Ishikawa (cell line): ENCODE data around the gene IGLL5.

Experiments used
- CEBPB ChIP-seq: IDR thresholded peaks from 2 replicates; pipeline ENCODE4 v1.6.1; 2012
- CREB1 ChIP-seq: IDR thresholded peaks from 2 replicates; pipeline ENCODE4 v1.6.1; 2012; ENCODE audit warnings: low read depth
- EGR1 ChIP-seq: IDR thresholded peaks from 2 replicates; pipeline ENCODE4 v1.6.1; 2012
- EP300 ChIP-seq: IDR thresholded peaks from 2 replicates; pipeline ENCODE4 v1.6.1; 2012; ENCODE audit warnings: borderline replicate concordance
- FOXM1 ChIP-seq: IDR thresholded peaks from 2 replicates; pipeline ENCODE4 v1.6.1; 2012; ENCODE audit warnings: low read depth, borderline replicate concordance
- NFIC ChIP-seq: IDR thresholded peaks from 2 replicates; pipeline ENCODE4 v1.6.1; 2012
- RAD21 ChIP-seq: IDR thresholded peaks from 2 replicates; pipeline ENCODE4 v1.6.1; 2012; ENCODE audit warnings: low read depth
- TAF1 ChIP-seq: IDR thresholded peaks from 2 replicates; pipeline ENCODE4 v1.6.1; 2012; ENCODE audit warnings: low read depth, mild to moderate bottlenecking
- TCF12 ChIP-seq: IDR thresholded peaks from 2 replicates; pipeline ENCODE4 v1.6.1; 2012; ENCODE audit warnings: low read depth
- TEAD4 ChIP-seq: IDR thresholded peaks from 2 replicates; pipeline ENCODE4 v1.6.1; 2012
- YY1 ChIP-seq: IDR thresholded peaks from 2 replicates; pipeline ENCODE4 v1.6.1; 2012; ENCODE audit warnings: low read depth
- ZBTB7A ChIP-seq: IDR thresholded peaks from 2 replicates; pipeline ENCODE4 v1.6.1; 2012; ENCODE audit warnings: low read depth
- TF ChIP-seq, protein P1 (sequence below): IDR thresholded peaks from 2 replicates; pipeline ENCODE4 v1.6.1; 2012; ENCODE audit warnings: low read depth, mild to moderate bottlenecking
- TF ChIP-seq, protein P2 (sequence below): IDR thresholded peaks from 2 replicates; pipeline ENCODE4 v1.6.1; 2012
- TF ChIP-seq, protein P3 (sequence below): IDR thresholded peaks from 2 replicates; pipeline ENCODE4 v1.6.1; 2012

IGLL5 gene

GRCh38 chr22:22887621-22888503 is at the start of gene IGLL5:
Gene IGLL5 (plus strand): TSS chr22:22887816. CDS start chr22:22888054, 238 bp downstream.
- no peak for TF ChIP-seq YY1
- TF ChIP-seq EP300, result no peak
- TF ChIP-seq CREB1, result no peak
- TF ChIP-seq, protein P1, sequence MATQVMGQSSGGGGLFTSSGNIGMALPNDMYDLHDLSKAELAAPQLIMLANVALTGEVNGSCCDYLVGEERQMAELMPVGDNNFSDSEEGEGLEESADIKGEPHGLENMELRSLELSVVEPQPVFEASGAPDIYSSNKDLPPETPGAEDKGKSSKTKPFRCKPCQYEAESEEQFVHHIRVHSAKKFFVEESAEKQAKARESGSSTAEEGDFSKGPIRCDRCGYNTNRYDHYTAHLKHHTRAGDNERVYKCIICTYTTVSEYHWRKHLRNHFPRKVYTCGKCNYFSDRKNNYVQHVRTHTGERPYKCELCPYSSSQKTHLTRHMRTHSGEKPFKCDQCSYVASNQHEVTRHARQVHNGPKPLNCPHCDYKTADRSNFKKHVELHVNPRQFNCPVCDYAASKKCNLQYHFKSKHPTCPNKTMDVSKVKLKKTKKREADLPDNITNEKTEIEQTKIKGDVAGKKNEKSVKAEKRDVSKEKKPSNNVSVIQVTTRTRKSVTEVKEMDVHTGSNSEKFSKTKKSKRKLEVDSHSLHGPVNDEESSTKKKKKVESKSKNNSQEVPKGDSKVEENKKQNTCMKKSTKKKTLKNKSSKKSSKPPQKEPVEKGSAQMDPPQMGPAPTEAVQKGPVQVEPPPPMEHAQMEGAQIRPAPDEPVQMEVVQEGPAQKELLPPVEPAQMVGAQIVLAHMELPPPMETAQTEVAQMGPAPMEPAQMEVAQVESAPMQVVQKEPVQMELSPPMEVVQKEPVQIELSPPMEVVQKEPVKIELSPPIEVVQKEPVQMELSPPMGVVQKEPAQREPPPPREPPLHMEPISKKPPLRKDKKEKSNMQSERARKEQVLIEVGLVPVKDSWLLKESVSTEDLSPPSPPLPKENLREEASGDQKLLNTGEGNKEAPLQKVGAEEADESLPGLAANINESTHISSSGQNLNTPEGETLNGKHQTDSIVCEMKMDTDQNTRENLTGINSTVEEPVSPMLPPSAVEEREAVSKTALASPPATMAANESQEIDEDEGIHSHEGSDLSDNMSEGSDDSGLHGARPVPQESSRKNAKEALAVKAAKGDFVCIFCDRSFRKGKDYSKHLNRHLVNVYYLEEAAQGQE, result no peak
- no peak for TF ChIP-seq NFIC
- TF ChIP-seq EGR1, result no peak
- TF ChIP-seq CEBPB, result no peak
- TF ChIP-seq, protein P2, sequence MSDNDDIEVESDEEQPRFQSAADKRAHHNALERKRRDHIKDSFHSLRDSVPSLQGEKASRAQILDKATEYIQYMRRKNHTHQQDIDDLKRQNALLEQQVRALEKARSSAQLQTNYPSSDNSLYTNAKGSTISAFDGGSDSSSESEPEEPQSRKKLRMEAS, result no peak
- no peak for TF ChIP-seq RAD21
- TF ChIP-seq TCF12, result no peak
- no peak for TF ChIP-seq ZBTB7A

- TF ChIP-seq CEBPB, result no peak
- no peak for TF ChIP-seq FOXM1
- TF ChIP-seq, protein P3, sequence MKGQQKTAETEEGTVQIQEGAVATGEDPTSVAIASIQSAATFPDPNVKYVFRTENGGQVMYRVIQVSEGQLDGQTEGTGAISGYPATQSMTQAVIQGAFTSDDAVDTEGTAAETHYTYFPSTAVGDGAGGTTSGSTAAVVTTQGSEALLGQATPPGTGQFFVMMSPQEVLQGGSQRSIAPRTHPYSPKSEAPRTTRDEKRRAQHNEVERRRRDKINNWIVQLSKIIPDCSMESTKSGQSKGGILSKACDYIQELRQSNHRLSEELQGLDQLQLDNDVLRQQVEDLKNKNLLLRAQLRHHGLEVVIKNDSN, result no peak
- no peak for TF ChIP-seq ZBTB7A
- no peak for TF ChIP-seq NFIC
- TF ChIP-seq TCF12, result no peak
- no peak for TF ChIP-seq CREB1
- no peak for TF ChIP-seq EP300
- TF ChIP-seq, protein P1, result no peak
- TF ChIP-seq EGR1, result no peak
- TF ChIP-seq, protein P2, result no peak
- no peak for TF ChIP-seq TEAD4
- TF ChIP-seq RAD21, result no peak
These were observed 49.3 kb upstream of the IGLL5 start for GRCh38 chr22:22838148-22838786.

GRCh38 chr22:22839570-22840314 is 47.9 kb upstream of the IGLL5 start:
- TF ChIP-seq CREB1 (no peak), FOXM1 (no peak), CEBPB (no peak), EP300 (no peak), TAF1 (no peak), TEAD4 (no peak), EGR1 (no peak), TCF12 (no peak), ZBTB7A (no peak), RAD21 (no peak), YY1 (no peak), NFIC (no peak)
- TF ChIP-seq, protein P2, result no peak
- TF ChIP-seq, protein P1, result no peak
- TF ChIP-seq, protein P3, result no peak
